Ishikawa (cell line): ENCODE results near the gene WDR70.

ENCODE experiments used
- CEBPB ChIP-seq: IDR thresholded peaks from 2 replicates; pipeline ENCODE4 v1.6.1; 2012
- EGR1 ChIP-seq: IDR thresholded peaks from 2 replicates; pipeline ENCODE4 v1.6.1; 2012
- EP300 ChIP-seq: IDR thresholded peaks from 2 replicates; pipeline ENCODE4 v1.6.1; 2012; ENCODE audit warnings: borderline replicate concordance
- FOXM1 ChIP-seq: IDR thresholded peaks from 2 replicates; pipeline ENCODE4 v1.6.1; 2012; ENCODE audit warnings: low read depth, borderline replicate concordance
- NFIC ChIP-seq: IDR thresholded peaks from 2 replicates; pipeline ENCODE4 v1.6.1; 2012
- RAD21 ChIP-seq: IDR thresholded peaks from 2 replicates; pipeline ENCODE4 v1.6.1; 2012; ENCODE audit warnings: low read depth
- REST ChIP-seq: IDR thresholded peaks from 2 replicates; pipeline ENCODE4 v1.6.1; 2012; ENCODE audit warnings: low read depth, mild to moderate bottlenecking
- TAF1 ChIP-seq: IDR thresholded peaks from 2 replicates; pipeline ENCODE4 v1.6.1; 2012; ENCODE audit warnings: low read depth, mild to moderate bottlenecking
- YY1 ChIP-seq: IDR thresholded peaks from 2 replicates; pipeline ENCODE4 v1.6.1; 2012; ENCODE audit warnings: low read depth
- TF ChIP-seq, protein P1 (sequence below): IDR thresholded peaks from 2 replicates; pipeline ENCODE4 v1.6.1; 2012

- TF ChIP-seq YY1, result no peak
- no peak for TF ChIP-seq EGR1
- no peak for TF ChIP-seq CEBPB
- TF ChIP-seq, protein P1, sequence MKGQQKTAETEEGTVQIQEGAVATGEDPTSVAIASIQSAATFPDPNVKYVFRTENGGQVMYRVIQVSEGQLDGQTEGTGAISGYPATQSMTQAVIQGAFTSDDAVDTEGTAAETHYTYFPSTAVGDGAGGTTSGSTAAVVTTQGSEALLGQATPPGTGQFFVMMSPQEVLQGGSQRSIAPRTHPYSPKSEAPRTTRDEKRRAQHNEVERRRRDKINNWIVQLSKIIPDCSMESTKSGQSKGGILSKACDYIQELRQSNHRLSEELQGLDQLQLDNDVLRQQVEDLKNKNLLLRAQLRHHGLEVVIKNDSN, result no peak
- no peak for TF ChIP-seq EP300
- TF ChIP-seq TAF1, result no peak
- TF ChIP-seq RAD21, result no peak
- TF ChIP-seq REST, result no peak
- TF ChIP-seq NFIC, result no peak
- no peak for TF ChIP-seq FOXM1
Observed at GRCh38 chr5:37606632-37607248, 227.6 kb downstream of the WDR70 start.
